ENCODE measurements around the gene MKRN2. TPM values are rescaled to one million over a fixed set of nuclear protein-coding genes. Genes with fewer than 3 reads are reported as not detected.

Gene MKRN2
- total and polyA plus RNA-seq, 2 of the 8 experiments (the other 6 are each of a cell fraction or from before 2014, with no cell fraction given), result 15.3 to 17.6 TPM

- H3K27me3 ChIP-seq (replicated peaks in 1 of 4; ENCODE audit: control insufficient read depth in 3 of 4, extremely low read depth in 1 of 4, insufficient read depth in 3 of 4, low read length in 3 of 4), result no peaks in the 10 kb centered on the region
- H3K56ac ChIP-seq (replicated peaks; ENCODE audit: insufficient read length, low read depth, low read length), result no peak overlapping the region
- ChIA-PET POLR2A (ENCODE audit: partially characterized antibody) (no interaction called here), CTCF (ENCODE audit: partially characterized antibody) (no interaction called here)
- no peaks in the 10 kb centered on the region for H3K79me2 ChIP-seq (ENCODE audit: control insufficient read depth in 1 of 2, insufficient read depth in 2 of 2, low read length in 2 of 2)
- H3K36me3 ChIP-seq (ENCODE audit: control insufficient read depth in 2 of 4, insufficient read depth in 4 of 4, low read length in 3 of 4), result peaks cover 0 to 14% (median 2%) of the 10 kb centered on the region in 4 experiments; a peak in 5 of 8 replicates
- no peak overlapping the region for H4K8ac ChIP-seq (ENCODE audit: extremely low read depth, insufficient read depth, low read length)
- no peak overlapping the region for H2AFZ ChIP-seq (ENCODE audit: low read length)
- no peak overlapping the region for H2BK20ac ChIP-seq (ENCODE audit: low read length)
- H3K14ac ChIP-seq (ENCODE audit: insufficient read length), result no peak overlapping the region
- H3K4me1 ChIP-seq (replicated peaks in 1 of 4; ENCODE audit: control insufficient read depth in 3 of 4, insufficient read depth in 4 of 4, low read length in 3 of 4), result no peaks in the 10 kb centered on the region
- H3K9ac ChIP-seq (replicated peaks in 1 of 4; ENCODE audit: extremely low read depth in 1 of 4, low read depth in 3 of 4, low read length in 3 of 4), result no peak overlapping the region
- H2BK12ac ChIP-seq (ENCODE audit: low read depth, low read length), result no peak overlapping the region
- H2BK5ac ChIP-seq (ENCODE audit: low read depth, low read length), result no peak overlapping the region
- no peak overlapping the region for H2AK5ac ChIP-seq (ENCODE audit: low read depth, low read length)
- DNase-seq (ENCODE audit: low read depth in 1 of 2, low spot score in 2 of 2), result no peak
- no peak overlapping the region for H4K5ac ChIP-seq (ENCODE audit: insufficient read length, low read depth, low read length)
- H3K18ac ChIP-seq (ENCODE audit: extremely low read depth, low read length), result no peak overlapping the region
- TF ChIP-seq ASH2L (IDR thresholded peaks at IDR 0.05; ENCODE audit: low read length), result no peak
- TF ChIP-seq EP300 (IDR thresholded peaks at IDR 0.05; ENCODE audit: borderline replicate concordance in 1 of 2, low read depth in 2 of 2, low read length in 2 of 2), result no peak
- no peak for TF ChIP-seq RNF2 (IDR thresholded peaks at IDR 0.05; ENCODE audit: borderline replicate concordance, low read depth, low read length, missing control alignments, poor library complexity, severe bottlenecking)
- no peak for TF ChIP-seq CTBP2 (IDR thresholded peaks at IDR 0.05; ENCODE audit: borderline replicate concordance, insufficient read depth, insufficient read length, low read length)
- no peak for TF ChIP-seq TAF1 (IDR thresholded peaks at IDR 0.05; ENCODE audit: low read depth, low read length)
- TF ChIP-seq SP4 (IDR thresholded peaks at IDR 0.05; ENCODE audit: low read length), result no peak
- TF ChIP-seq KDM5A (IDR thresholded peaks at IDR 0.05; ENCODE audit: low read length), result no peak
- no peak for TF ChIP-seq SUZ12 (IDR thresholded peaks at IDR 0.05; ENCODE audit: low read length)
- TF ChIP-seq USF2 (IDR thresholded peaks at IDR 0.05; ENCODE audit: low read length), result no peak
- TF ChIP-seq TCF12 (IDR thresholded peaks at IDR 0.05; ENCODE audit: low read depth, low read length), result no peak
- TF ChIP-seq CHD2 (IDR thresholded peaks at IDR 0.05; ENCODE audit: low read length), result no peak
- TF ChIP-seq ZNF274 (IDR thresholded peaks at IDR 0.05; ENCODE audit: borderline replicate concordance, extremely low read depth, low read length), result no peak
- TF ChIP-seq JUND (IDR thresholded peaks at IDR 0.05; ENCODE audit: low read length), result no peak
- no peaks in the 10 kb centered on the region for H4K20me1 ChIP-seq (replicated peaks in 1 of 2; ENCODE audit: control insufficient read depth in 1 of 2, insufficient read depth in 2 of 2, low read length in 2 of 2)
- no peak overlapping the region for H4K91ac ChIP-seq (replicated peaks; ENCODE audit: insufficient read length, low read length)
- H3K27ac ChIP-seq (ENCODE audit: low read depth, low read length), result no peak overlapping the region
- H2BK15ac ChIP-seq (ENCODE audit: low read length), result no peak overlapping the region
- no peak overlapping the region for H3K4ac ChIP-seq (replicated peaks; ENCODE audit: insufficient read length, low read depth, low read length)
- FAIRE-seq, result no peak
- no peak overlapping the region for H2BK120ac ChIP-seq (replicated peaks; ENCODE audit: low read depth, low read length)
- H3K23me2 ChIP-seq (ENCODE audit: low read depth, low read length), result no peaks in the 10 kb centered on the region
- H3K23ac ChIP-seq (ENCODE audit: insufficient read length), result no peak overlapping the region
- H3K4me3 ChIP-seq (ENCODE audit: extremely low read depth in 1 of 4, insufficient read depth in 2 of 4, low read depth in 3 of 4, low read length in 4 of 4), result no peak overlapping the region
- H3K79me1 ChIP-seq (ENCODE audit: low read depth, low read length), result peaks cover 2% of the 10 kb centered on the region; the same call in 1 of the 2 replicates
- H3K4me2 ChIP-seq (ENCODE audit: insufficient read depth in 1 of 2, low read depth in 2 of 2, low read length in 2 of 2), result no peak overlapping the region
- no peaks in the 10 kb centered on the region for H3K9me3 ChIP-seq (ENCODE audit: insufficient read depth in 2 of 2, low read depth in 1 of 2, low read length in 1 of 2)
These were observed 41.3 kb upstream of the MKRN2 start for GRCh38 chr3:12515631-12516030.
